SK-N-MC (cell line): Measurements from ENCODE around the gene KLF4.

Experiments
- EZH2 ChIP-seq: fragments of 200-600 bp; sonication (generic); IDR thresholded peaks from one replicate; pipeline ENCODE4 v1.6.1; 2017; ENCODE audit warnings: antibody characterized with exemption
- POLR2AphosphoS5 ChIP-seq: IDR thresholded peaks from 2 replicates; pipeline ENCODE4 v1.6.1; 2012; ENCODE audit warnings: mild to moderate bottlenecking, low read depth, low read length, borderline replicate concordance

- TF ChIP-seq POLR2AphosphoS5, result no peak
- TF ChIP-seq EZH2, result no peak
Observed at GRCh38 chr9:107484117-107484723, 5.3 kb downstream of the KLF4 start.
